Endothelial cell of umbilical vein (primary cell): ENCODE results near the gene MRM2.

Experiments
- CTCF ChIP-seq, 2 donors: IDR thresholded peaks; 1 replicate in 1 of 2; 2 replicates in 1 of 2; pipeline ENCODE4 v1.5.1; 2011; ENCODE audit warnings: low read length in 2 of 2, mild to moderate bottlenecking in 2 of 2, moderate library complexity in 2 of 2, control low read depth in 1 of 2, inconsistent platforms in 1 of 2, low read depth in 1 of 2; ENCODE audit not compliant: insufficient read depth in 1 of 2; ENCODE audit errors: extremely low read depth in 1 of 2
- FOS ChIP-seq: IDR thresholded peaks from 2 replicates; pipeline ENCODE4 v1.6.1; 2011; ENCODE audit warnings: mild to moderate bottlenecking, low read length, moderate library complexity, borderline replicate concordance; ENCODE audit not compliant: insufficient read depth
- MAX ChIP-seq: IDR thresholded peaks from 2 replicates; pipeline ENCODE4 v1.6.1; 2011; ENCODE audit not compliant: insufficient read depth, insufficient read length
- POLR2A ChIP-seq: IDR thresholded peaks from 2 replicates; pipeline ENCODE4 v1.6.1; 2012; ENCODE audit warnings: low read depth, mild to moderate bottlenecking, control low read depth, low read length

GRCh38 chr7:2242541-2243429, 780 bp upstream of the MRM2 start:
- TF ChIP-seq CTCF (IDR thresholded peaks at IDR 0.05; ENCODE audit: extremely low read depth in 1 of 2, insufficient read depth in 1 of 2, low read depth in 1 of 2, low read length in 2 of 2) (peak in 1 of 2 donors; percentile 4), MAX (no peak), FOS (no peak), POLR2A (no peak)
